ENCODE measurements around the gene TMEM235.

DNA sequence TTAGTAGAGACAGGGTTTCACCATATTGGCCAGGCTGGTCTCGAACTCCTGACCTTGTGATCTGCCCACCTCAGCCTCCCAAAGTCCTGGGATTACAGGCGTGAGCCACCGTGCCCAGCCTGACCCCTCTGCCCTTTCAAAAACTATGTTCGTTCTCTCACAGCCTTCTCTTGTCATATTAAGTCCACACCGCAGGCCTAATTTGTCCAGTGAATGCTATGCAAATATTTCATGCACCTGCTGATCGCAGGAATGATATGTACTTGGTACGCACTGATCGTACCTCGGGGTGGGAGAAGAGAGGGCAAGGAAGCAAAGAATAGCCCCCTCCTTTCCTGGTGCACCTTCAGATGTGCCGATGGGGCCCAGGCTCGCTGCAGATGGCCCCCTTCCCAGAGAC is 20.4 kb upstream of the TMEM235 start:
- TF ChIP-seq, protein P1, sequence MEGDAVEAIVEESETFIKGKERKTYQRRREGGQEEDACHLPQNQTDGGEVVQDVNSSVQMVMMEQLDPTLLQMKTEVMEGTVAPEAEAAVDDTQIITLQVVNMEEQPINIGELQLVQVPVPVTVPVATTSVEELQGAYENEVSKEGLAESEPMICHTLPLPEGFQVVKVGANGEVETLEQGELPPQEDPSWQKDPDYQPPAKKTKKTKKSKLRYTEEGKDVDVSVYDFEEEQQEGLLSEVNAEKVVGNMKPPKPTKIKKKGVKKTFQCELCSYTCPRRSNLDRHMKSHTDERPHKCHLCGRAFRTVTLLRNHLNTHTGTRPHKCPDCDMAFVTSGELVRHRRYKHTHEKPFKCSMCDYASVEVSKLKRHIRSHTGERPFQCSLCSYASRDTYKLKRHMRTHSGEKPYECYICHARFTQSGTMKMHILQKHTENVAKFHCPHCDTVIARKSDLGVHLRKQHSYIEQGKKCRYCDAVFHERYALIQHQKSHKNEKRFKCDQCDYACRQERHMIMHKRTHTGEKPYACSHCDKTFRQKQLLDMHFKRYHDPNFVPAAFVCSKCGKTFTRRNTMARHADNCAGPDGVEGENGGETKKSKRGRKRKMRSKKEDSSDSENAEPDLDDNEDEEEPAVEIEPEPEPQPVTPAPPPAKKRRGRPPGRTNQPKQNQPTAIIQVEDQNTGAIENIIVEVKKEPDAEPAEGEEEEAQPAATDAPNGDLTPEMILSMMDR (tag by site-specific recombination; IDR thresholded peaks at IDR 0.05): no peak
- TF ChIP-seq ZBTB17 (tag by site-specific recombination; IDR thresholded peaks at IDR 0.05): no peak
- TF ChIP-seq KLF17 (tag by site-specific recombination; IDR thresholded peaks at IDR 0.05): no peak
- no peak for TF ChIP-seq ZNF707 (tag by site-specific recombination; IDR thresholded peaks at IDR 0.05)

Measured in HEK293 (cell line).